Right renal cortex interstitium (tissue), 3 donors: ENCODE data around the gene PPP1R9A. TPM values are rescaled to one million over a fixed set of nuclear protein-coding genes. Genes with fewer than 3 reads are reported as not detected.

Experiments
- DNase-seq, 3 donors: peaks; one replicate each; pipeline ENCODE4 v3.0.0-alpha.2; 2013; ENCODE audit warnings: low read depth in 3 of 3, low spot score in 2 of 3
- polyA plus RNA-seq, 3 donors: library from polyadenylated mRNA; unstranded; fragments of 120-200 nt; gene quantifications; one replicate each; pipeline ENCODE4 v1.2.1, GENCODE V29; 2013; ENCODE audit not compliant: insufficient read length in 3 of 3

The PPP1R9A gene
- polyA plus RNA-seq, 3 donors: 31.3 to 32.3 (median 31.9) TPM

DNA sequence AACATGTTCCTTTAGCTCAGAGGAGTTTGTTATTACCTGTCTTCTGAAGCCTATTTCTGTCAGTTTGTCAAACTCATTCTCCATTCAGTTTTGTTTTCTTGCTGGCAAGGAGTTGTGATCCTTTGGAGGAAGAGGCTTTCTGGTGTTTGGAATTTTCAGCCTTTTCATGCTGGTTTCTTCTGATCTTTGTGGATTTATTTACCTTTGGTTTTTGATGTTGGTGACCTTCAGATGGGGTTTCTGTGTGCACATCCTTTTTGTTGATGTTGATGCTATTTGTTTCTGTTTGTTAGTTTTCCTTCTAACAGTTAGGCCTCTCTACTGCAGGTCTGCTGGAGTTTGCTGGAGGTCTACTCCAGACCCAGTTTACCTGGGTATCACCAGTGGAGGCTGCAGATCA is 118.6 kb downstream of the PPP1R9A start:
- no peak for DNase-seq

DNA sequence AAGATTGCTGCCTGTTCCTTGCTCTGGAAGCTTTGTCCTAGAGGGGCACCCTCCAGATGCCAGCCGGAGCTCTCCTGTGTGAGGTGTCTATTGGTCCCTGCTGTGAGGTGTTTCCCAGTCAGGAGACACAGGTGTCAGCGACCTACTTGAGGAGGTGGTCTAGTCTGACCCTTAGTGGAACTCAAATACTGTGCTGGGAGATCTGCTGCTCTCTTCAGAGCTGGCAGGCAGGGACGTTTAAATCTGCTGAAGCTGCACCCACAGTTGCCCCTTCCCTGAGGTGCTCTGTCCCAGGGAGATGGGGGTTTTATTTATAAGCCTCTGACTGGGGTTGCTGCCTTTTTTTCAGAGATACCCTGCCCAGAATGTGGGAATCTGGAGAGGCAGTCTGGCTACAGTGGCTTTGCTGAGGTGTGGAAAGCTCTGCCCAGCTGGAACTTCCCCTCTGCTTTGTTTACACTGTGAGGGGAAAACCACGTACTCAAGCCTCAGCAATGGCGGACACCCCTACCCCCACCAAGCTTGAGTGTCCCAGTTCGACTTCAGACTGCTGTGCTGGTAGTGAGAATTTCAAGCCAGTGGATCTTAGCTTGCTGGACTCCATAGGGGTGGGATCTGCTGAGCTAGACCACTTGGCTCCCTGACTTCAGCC is 119.2 kb downstream of the PPP1R9A start:
- DNase-seq: no peak

DNA sequence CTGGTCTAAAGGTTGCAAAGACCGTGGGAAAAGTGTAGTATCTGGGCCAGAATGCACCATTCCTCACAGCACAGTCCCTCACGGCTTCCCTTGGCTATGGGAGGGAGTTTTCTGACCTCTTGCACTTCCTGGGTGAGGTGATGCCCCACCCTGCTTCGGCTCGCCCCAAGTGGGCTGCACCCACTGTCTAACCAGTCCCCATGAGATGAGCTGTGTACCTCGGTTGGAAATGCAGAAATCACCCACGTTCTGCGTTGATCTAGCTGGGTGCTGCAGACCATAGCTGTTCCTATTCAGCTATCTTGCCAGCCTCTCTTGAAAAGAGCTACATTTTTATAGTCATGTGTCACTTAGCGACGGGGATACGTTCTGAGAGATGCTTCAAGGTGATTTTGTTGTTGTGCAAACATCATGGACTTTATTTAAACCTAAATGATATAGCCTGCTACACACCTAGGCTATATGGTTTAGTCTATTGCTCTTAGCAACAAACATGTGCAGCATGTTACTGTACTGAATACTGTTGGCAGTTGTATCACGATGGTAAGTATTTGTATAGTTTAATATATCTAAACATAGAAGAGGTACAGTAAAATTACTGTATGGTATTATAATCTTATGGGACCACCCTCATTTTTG is 120.0 kb downstream of the PPP1R9A start:
- no peak for DNase-seq

DNA sequence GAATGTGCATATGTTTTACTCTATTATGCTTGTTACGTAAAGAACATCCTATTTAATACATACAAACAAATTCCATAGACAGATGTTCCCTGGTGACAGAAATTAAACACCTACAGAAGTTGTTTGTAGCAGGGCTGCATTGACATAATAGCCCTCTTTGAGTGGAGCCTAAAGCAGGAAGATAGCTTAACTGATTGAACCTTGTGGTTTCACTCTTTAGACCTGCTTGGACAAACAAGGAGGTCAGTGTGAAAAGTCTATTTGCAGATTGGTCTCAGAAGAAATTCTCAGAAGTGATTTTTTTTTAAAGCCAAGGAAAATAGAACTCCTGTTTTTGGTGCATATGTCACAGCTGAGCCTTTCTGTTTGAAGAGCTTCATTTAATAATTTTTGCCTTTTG is 121.3 kb downstream of the PPP1R9A start:
- DNase-seq: no peak

DNA sequence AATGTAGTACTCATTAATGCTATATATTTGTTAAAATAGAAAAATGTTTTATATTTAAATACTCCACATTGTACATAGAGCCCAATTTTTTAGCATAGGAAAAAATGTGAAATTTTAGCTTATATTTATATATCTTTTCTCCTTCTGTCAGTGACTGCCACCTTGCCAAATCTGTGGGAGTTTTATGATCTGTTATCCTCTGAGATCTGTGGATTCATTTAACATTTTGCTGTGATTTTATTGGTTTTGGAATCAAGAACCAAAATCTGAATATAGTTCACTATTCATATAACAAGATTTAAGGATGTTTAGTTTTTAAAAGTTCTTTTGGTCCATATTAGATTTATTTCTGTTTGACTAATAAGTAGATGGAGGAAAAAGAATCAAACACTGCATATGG is 127.9 kb downstream of the PPP1R9A start:
- DNase-seq: no peak

DNA sequence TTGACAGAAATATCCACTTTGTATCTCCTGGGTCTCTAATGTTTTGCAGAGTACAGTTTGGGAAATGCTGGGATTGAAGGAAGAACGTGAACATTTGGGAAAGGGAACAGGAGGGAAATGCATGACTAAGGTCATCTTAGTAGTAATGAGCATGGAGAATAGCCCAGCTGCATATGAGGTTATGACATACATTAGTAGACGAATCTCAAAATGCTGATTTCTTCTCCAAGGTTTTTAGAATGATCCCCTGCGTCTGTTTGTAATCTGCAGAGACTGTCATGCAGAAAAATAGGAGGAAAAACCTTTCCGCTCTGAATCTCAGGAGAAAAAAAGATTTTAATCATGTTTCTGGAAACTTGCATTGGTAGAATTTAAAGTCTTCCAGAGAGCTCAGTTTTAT is 133.6 kb downstream of the PPP1R9A start:
- DNase-seq: no peak

DNA sequence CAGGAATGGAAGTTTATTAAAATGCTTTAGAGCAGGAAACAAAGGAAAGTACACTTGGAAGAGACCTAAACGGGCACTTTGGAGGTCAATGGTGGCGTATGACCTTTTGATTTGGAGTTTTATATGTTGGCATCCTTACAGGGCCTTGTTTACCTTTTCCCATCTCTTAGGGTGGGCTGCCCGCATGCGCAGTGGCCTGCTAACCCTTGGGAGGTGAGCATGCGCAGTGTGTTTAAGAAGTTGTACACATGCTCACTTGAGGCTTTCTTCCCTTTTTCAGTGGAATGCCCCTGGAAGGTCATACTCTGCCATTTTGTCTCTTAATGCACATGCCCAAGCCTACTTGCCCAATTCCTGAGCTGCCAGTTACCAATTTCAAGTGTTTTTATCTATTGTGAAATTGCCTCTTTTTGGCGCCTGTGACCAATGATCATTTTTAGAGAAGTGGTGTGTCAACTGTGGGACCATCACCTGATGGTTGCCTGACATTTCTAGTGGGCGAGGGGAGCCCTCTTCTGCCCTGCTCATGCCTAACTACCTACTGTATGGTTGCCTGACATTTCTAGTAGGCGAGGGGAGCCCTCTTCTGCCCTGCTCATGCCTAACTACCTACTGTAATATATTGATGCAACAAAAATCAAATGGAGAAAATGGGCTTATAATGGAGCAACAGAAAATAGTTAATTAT is 138.0 kb downstream of the PPP1R9A start:
- no peak for DNase-seq

DNA sequence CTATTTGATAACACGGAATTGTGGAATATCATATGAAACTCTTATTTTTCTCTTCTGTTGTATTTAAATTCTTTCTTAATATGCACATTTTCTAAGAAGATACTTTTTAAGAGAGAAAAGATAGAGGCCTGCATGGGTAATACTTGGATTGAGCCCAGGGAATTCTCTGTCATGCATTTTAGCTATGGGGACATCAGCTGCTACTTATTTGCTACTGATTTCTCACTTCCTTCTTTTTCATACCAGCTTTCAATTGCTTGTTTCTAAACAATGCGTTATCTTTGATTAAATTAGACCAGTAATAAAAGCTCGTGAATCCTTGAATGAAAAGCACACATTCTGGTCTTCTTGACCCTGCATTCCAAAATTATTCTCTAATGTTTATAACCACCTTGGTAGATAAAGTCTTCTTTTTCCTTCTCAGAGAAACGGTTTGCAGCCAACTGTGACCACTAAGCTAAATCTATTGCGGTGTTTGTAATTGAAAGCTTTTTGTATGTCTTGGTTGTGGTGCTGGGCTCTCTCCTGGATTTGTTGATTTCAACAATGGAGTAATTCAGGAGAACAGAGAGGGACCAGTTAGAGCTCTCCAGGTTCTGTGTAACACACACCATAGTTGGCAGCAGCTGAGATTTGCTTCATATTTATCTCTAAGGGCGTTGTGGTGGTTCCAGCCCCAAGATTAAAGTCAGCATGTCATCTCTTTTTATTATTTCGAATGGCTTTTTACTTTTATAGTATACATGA is 139.3 kb downstream of the PPP1R9A start:
- DNase-seq: no peak

DNA sequence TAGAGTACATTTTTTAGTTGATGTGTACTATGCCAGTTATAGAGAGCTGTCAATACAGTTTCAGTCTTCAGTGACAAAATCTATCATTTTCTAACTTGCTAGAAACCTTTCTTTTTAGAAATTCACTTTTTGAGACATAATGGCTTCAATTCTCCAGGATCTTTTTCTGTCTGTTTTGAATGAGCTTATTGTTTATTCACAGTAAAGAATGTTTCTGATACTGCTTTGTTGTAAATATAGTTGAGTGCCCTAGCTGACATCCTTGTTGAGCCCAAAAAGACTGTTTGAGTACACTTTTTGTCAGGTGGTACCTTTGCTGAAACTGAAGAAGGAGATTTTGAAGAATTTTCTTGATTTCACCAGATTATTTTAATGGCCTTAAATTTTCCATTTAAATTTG is 139.9 kb downstream of the PPP1R9A start:
- DNase-seq: no peak

DNA sequence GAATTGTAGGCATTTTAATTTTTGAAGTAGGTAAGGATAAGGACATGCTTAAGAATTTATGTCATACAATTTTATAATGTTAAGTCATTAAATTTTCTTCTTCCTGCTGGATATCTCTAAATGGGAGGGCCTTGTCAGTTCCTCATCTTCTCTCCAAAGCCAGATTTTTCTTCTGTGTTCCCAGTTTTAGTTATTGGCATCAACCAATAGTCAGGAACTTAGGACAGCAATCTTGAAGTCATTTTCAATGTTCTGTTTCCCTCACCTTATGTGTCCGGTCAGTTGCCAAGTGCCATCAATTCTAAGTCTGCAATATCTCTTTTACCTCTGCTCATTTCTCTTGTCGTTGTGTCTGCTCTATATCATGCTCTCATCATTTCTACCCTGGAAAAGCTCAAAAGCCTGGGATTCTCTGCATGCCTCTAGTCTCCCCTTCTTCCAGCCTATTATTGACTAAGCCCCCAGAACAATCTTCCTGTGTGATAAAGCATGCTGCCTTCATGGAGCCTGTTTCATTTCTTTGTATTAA is 145.2 kb downstream of the PPP1R9A start:
- DNase-seq: no peak

DNA sequence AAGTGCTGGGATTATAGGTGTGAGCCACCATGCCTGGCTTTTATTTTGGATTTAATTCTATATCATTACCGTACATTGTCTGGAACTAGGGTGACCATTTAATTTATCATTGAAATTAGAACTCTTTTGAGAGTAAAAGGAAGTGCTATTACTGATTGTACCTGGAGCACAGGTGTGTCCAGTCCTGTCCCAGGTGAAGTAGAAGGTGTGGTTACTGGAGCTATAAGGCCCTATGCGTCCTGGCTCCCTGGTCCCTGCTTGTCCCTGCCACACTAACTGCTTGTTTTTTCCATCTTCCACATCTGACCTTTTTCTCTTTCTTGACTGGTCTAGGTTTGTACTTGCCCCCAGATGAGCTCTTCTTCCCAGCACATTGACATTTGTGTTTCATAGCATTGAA is 147.0 kb downstream of the PPP1R9A start:
- no peak for DNase-seq

DNA sequence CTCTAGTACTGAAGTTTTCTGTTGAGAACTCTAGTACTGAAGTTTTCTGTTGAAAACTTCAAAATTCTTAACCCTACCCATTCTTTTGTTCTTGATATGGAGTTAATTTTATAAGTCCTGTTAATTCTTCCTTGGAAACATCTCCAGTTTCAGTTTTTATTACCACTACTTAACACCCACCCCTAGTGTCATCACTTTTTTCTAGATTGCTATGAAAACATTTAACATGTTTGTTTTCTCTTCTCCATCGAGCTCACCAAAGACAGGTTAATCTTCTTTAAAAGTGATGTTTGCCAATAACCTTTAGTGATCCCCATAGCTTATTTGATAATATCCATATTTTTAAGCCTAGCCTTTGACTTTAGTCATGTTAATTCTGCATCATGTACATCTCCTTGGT is 147.9 kb downstream of the PPP1R9A start:
- no peak for DNase-seq

DNA sequence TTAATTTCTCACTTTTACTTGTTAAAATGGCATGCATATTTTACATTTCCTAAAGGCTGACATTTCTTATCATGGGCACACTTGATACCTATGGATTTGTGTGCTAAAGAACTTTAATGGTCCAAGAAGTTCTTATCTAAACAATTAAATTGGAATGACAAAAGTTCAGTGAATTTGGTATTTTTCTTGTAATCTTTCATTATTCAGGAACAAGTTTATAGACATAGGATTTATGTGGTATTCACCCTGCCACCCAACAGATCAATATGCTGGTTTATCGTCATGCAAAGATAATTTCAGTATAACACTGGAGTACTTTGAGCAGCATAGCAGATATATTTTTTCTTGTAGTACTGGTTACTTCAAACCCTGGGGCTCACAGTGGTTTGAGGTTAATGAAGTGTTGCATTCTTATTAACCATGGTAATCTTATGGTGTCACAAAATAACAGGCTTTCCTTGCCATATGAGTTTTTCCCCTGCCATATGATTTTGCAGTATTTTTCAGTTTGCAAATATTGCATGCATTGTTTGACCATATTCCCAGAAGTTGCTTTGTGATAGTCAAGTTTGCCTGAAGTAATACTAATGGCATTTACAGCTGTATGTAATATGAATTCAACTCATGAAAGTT is 148.8 kb downstream of the PPP1R9A start:
- DNase-seq: no peak

DNA sequence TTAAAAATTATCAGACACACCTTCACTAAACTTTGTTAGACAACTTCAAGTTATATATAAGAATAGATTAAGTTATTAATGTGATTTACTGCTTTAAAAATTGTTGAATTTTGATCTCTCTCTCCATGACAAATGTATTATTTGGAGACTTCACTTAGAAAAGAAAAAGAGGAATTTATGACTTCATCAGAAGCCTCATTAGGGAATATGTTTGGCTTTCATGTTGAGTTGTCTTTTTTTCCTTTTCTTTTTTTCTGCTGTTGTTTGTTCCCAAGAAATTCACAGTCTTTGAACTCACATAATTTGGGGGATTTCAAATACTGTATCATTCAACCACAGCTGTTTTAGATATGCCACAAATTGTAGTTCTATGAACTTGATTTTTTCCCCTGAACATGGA is 149.5 kb downstream of the PPP1R9A start:
- no peak for DNase-seq

DNA sequence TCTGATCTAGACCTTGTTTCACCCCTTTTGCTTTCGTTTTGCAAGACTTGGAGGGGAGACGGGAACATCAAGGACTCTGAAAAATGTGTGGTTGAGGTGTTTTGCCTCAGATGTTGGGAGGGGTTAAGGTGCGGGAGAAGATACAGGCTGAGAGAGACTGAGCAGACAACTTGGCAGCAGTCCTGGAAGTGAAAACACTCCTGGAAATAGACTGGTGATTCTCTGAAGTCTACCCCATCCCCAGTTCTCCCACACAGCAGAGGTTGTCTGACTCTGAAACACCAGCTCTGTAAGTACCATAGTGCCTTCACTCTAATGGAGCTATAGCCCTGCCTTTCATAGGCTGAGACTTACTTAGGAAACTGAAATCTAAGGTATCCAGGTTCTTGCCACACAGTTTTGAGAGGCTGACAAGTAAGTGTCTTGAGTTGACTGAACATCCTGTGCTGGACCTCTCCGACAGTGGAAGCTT is 152.5 kb downstream of the PPP1R9A start:
- DNase-seq: no peak

DNA sequence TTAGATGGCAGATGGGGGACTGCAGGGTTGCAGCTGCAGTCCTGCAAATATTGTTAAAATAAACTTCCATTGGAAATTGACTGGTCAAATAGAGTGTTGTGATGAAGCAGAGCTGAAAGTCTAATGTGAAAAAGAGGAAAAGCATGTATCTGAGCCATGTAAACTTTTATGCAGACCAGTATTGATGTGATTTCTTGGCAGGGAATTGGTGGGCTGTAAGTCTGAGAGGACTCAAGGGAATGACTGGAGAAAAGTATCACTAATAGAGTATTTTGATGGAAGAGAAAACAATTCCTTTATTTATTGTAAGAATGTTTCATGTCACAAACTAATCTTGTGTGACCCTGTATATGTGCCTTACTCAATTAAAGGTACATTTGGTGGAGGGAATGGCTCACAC is 155.5 kb downstream of the PPP1R9A start:
- no peak for DNase-seq

DNA sequence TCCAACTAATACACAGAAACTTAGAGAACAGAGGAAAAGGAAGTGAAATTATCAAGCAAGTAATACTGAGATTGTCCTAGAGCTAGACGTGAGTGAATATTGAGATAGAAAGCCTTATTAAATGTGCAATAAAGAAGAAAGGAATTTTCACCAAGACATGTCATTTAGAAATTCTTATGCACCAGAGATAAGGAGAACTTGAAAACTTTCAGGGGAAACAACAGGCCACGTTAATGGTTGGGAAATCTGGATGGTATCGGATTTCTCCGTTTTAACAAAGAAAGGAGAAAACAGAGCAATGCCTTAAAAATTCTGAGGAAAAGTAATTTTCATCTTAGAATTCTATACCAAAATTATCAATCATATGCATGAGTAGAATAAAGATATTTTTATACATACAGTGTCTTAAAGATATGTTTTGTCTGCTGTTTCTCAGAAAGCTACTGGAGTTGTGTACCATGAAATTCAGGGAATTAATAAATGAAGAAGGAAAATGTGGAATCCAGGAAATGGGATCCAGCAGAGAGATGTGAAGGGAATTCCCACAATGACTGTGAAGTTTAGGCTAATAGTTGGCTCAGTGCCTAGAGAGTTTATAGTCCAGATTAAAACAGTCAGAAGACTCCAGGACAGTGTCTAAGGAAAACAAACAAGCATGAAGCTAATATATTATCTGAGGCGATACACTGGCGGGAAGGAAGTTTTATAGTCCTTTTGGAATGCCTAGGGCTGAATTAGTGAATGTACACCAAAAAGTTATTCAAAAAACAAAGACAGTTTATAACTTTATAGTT is 159.5 kb downstream of the PPP1R9A start:
- peak; percentile 52 to 64 (median 62) for DNase-seq

DNA sequence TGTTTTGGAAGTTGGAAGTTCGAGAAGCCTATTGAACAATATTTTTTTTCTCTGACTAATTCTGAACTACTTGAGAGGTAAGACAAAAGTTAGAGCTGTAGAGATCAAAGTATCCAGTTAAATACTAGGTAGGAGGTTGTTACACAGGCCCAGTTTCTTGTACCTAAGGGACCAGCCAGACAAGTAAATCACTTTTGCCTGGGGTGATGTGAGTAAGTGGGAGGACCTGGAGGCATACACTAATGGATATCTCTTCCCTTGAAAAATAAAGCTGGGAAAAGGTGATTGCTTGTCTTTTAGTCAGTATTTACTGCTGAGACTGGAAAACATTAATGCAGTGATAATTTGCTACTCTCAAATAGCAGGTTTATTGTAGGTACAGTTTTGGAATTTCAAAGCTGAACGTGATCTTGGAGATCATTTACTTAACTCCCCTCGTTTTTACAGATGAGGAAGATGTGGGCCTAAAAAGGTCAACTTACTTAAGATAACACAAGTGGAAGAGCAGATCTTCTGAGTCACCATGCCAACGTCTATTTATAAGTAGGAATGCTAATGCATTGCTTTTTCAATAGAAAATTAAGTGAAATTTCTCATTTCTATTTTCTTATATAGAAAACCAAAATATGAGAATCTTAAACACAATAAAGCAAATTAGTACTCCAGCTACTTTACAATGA is 181.3 kb downstream of the PPP1R9A start:
- no peak for DNase-seq
